Bronchial epithelial cell (primary cell): ENCODE data around the gene DOK6. TPM values are rescaled to one million over a fixed set of nuclear protein-coding genes. Genes with fewer than 3 reads are reported as not detected.

Experiments
- DNase-seq: peaks from one replicate; pipeline ENCODE4 v3.0.0-alpha.2; 2010; ENCODE audit warnings: low read depth
- FAIRE-seq: peaks from 2 replicates; lab custom pipeline; 2011; peaks lifted over from hg19 to GRCh38; lab: Jason Lieb, UNC
- H3K27me3 ChIP-seq: 2 replicates; pipeline ENCODE4 v1.5.1; 2011; ENCODE audit warnings: low read length; ENCODE audit not compliant: control insufficient read depth, insufficient read depth
- H3K36me3 ChIP-seq: 2 replicates; pipeline ENCODE4 v1.5.1; 2011; ENCODE audit warnings: low read length; ENCODE audit not compliant: control insufficient read depth, insufficient read depth
- H3K4me3 ChIP-seq: 2 replicates; pipeline ENCODE4 v1.5.1; 2011; ENCODE audit warnings: mild to moderate bottlenecking, low read depth, low read length, control low read depth
- CTCF ChIP-seq: IDR thresholded peaks from 2 replicates; pipeline ENCODE4 v1.5.1; 2011; ENCODE audit warnings: mild to moderate bottlenecking, moderate library complexity, low read length, control low read depth, inconsistent platforms; ENCODE audit not compliant: insufficient read depth, severe bottlenecking
- total RNA-seq: library from RNA; depleted of rRNA; stranded (reverse); fragments of >200 nt; gene quantifications from 2 replicates; pipeline ENCODE4 v1.2.1, GENCODE V29; 2014

Gene DOK6
- total RNA-seq, 1 donor from 2014 or later: not detected

GRCh38 chr18:69444221-69444620 is 43.5 kb downstream of the DOK6 start:
- TF ChIP-seq CTCF: no peak
- FAIRE-seq: no peak
- DNase-seq: no peak

GRCh38 chr18:69447886-69448285 is 47.2 kb downstream of the DOK6 start:
- DNase-seq (no peak), FAIRE-seq (no peak)
- Histone ChIP-seq H3K4me3 (no peak overlapping the region), H3K36me3 (no peaks in the 10 kb centered on the region), H3K27me3 (no peaks in the 10 kb centered on the region)
- TF ChIP-seq CTCF: no peak

More at GRCh38 chr18:69444221-69444620, 43.5 kb downstream of the DOK6 start:
- Histone ChIP-seq H3K36me3 (no peaks in the 10 kb centered on the region), H3K27me3 (no peaks in the 10 kb centered on the region), H3K4me3 (no peak overlapping the region)

- H3K4me3 ChIP-seq: no peak overlapping the region
- TF ChIP-seq CTCF: no peak
- FAIRE-seq: no peak
Measured at GRCh38 chr18:69455125-69455524, 54.4 kb downstream of the DOK6 start.

GRCh38 chr18:69469444-69469919 is 68.8 kb downstream of the DOK6 start:
- no peak for TF ChIP-seq CTCF
- Histone ChIP-seq H3K27me3 (no peaks in the 10 kb centered on the region), H3K4me3 (no peak overlapping the region), H3K36me3 (no peaks in the 10 kb centered on the region)
- FAIRE-seq (no peak), DNase-seq (no peak)

More at GRCh38 chr18:69455125-69455524, 54.4 kb downstream of the DOK6 start:
- H3K36me3 ChIP-seq: no peaks in the 10 kb centered on the region
- H3K27me3 ChIP-seq: no peaks in the 10 kb centered on the region
- DNase-seq: no peak

GRCh38 chr18:69480460-69480859 is 79.8 kb downstream of the DOK6 start:
- DNase-seq (no peak), FAIRE-seq (no peak)
- Histone ChIP-seq H3K4me3 (no peak overlapping the region), H3K36me3 (no peaks in the 10 kb centered on the region), H3K27me3 (no peaks in the 10 kb centered on the region)
- no peak for TF ChIP-seq CTCF

- Histone ChIP-seq H3K27me3 (no peaks in the 10 kb centered on the region), H3K4me3 (no peak overlapping the region), H3K36me3 (no peaks in the 10 kb centered on the region)
- no peak for TF ChIP-seq CTCF
- DNase-seq (no peak), FAIRE-seq (no peak)
Measured at GRCh38 chr18:69483574-69483973, 82.9 kb downstream of the DOK6 start.
